ENCODE measurements around the gene CCND1. TPM values are rescaled to one million over a fixed set of nuclear protein-coding genes. Genes with fewer than 3 reads are reported as not detected.

The CCND1 gene
- total and polyA plus RNA-seq, 2 donors (not counting 1 experiment from before 2014, with no cell fraction given): 322 to 548 TPM

- Histone ChIP-seq H3K9me3 (ENCODE audit: control insufficient read depth, insufficient read depth, low read depth, low read length) (no peaks in the 10 kb centered on the region), H3K36me3 (ENCODE audit: control insufficient read depth, insufficient read depth, low read length) (peaks cover 21% of the 10 kb centered on the region), H3K4me1 (ENCODE audit: control insufficient read depth, extremely low read depth, insufficient read depth, low read length) (no peaks in the 10 kb centered on the region), H2AFZ (ENCODE audit: low read length) (no peak overlapping the region), H4K20me1 (ENCODE audit: control insufficient read depth, extremely low read depth, insufficient read depth, low read length) (no peaks in the 10 kb centered on the region), H3K4me3 (replicated peaks in 1 of 4; ENCODE audit: control extremely low read depth in 1 of 4, insufficient read depth in 1 of 4, low read depth in 3 of 4, low read length in 4 of 4) (no peak overlapping the region), H3K9ac (ENCODE audit: insufficient read depth, low read length) (no peak overlapping the region), H3K27me3 (ENCODE audit: control insufficient read depth, insufficient read depth, low read length) (no peaks in the 10 kb centered on the region), H3K79me2 (ENCODE audit: control insufficient read depth, insufficient read depth, low read length) (no peaks in the 10 kb centered on the region), H3K27ac (ENCODE audit: insufficient read depth, low read length) (peak overlapping the region; percentile 10), H3K4me2 (ENCODE audit: extremely low read depth, insufficient read depth, low read length) (no peak overlapping the region)
- DNase-seq (ENCODE audit: low read depth in 2 of 2): no peak
- TF ChIP-seq EZH2 (IDR thresholded peaks at IDR 0.05; ENCODE audit: low read length, missing control alignments): no peak
- TF ChIP-seq CTCF (conservative IDR thresholded peaks at IDR 0.05 in 1 of 2, IDR thresholded peaks at IDR 0.05 in 1 of 2; ENCODE audit: low read depth in 1 of 2, low read length in 2 of 2): no peak
Measured at GRCh38 chr11:69655479-69656428, 14.8 kb downstream of the CCND1 start.

GRCh38 chr11:69656536-69657455 is 15.8 kb downstream of the CCND1 start:
- no peak for TF ChIP-seq EZH2 (IDR thresholded peaks at IDR 0.05; ENCODE audit: low read length, missing control alignments)
- no peak for TF ChIP-seq CTCF (conservative IDR thresholded peaks at IDR 0.05 in 1 of 2, IDR thresholded peaks at IDR 0.05 in 1 of 2; ENCODE audit: low read depth in 1 of 2, low read length in 2 of 2)
- DNase-seq (ENCODE audit: low read depth in 2 of 2): no peak
- no peaks in the 10 kb centered on the region for H3K27me3 ChIP-seq (ENCODE audit: control insufficient read depth, insufficient read depth, low read length)

GRCh38 chr11:69657456-69657910 is 16.5 kb downstream of the CCND1 start:
- Histone ChIP-seq H3K79me2 (ENCODE audit: control insufficient read depth, insufficient read depth, low read length) (no peaks in the 10 kb centered on the region), H3K4me2 (ENCODE audit: extremely low read depth, insufficient read depth, low read length) (no peak overlapping the region), H3K27ac (ENCODE audit: insufficient read depth, low read length) (no peak overlapping the region), H4K20me1 (ENCODE audit: control insufficient read depth, extremely low read depth, insufficient read depth, low read length) (no peaks in the 10 kb centered on the region), H3K9me3 (ENCODE audit: control insufficient read depth, insufficient read depth, low read depth, low read length) (no peaks in the 10 kb centered on the region), H3K4me3 (replicated peaks in 1 of 4; ENCODE audit: control extremely low read depth in 1 of 4, insufficient read depth in 1 of 4, low read depth in 3 of 4, low read length in 4 of 4) (no peak overlapping the region), H2AFZ (ENCODE audit: low read length) (no peak overlapping the region), H3K4me1 (ENCODE audit: control insufficient read depth, extremely low read depth, insufficient read depth, low read length) (no peaks in the 10 kb centered on the region), H3K36me3 (ENCODE audit: control insufficient read depth, insufficient read depth, low read length) (peaks cover 8% of the 10 kb centered on the region), H3K27me3 (ENCODE audit: control insufficient read depth, insufficient read depth, low read length) (no peaks in the 10 kb centered on the region), H3K9ac (ENCODE audit: insufficient read depth, low read length) (no peak overlapping the region)
- no peak for TF ChIP-seq EZH2 (IDR thresholded peaks at IDR 0.05; ENCODE audit: low read length, missing control alignments)
- no peak for DNase-seq (ENCODE audit: low read depth in 2 of 2)

More at GRCh38 chr11:69656536-69657455, 15.8 kb downstream of the CCND1 start:
- Histone ChIP-seq H3K4me1 (ENCODE audit: control insufficient read depth, extremely low read depth, insufficient read depth, low read length) (no peaks in the 10 kb centered on the region), H3K9me3 (ENCODE audit: control insufficient read depth, insufficient read depth, low read depth, low read length) (no peaks in the 10 kb centered on the region), H4K20me1 (ENCODE audit: control insufficient read depth, extremely low read depth, insufficient read depth, low read length) (no peaks in the 10 kb centered on the region), H3K36me3 (ENCODE audit: control insufficient read depth, insufficient read depth, low read length) (peaks cover 14% of the 10 kb centered on the region), H3K9ac (ENCODE audit: insufficient read depth, low read length) (no peak overlapping the region), H3K4me2 (ENCODE audit: extremely low read depth, insufficient read depth, low read length) (no peak overlapping the region), H2AFZ (ENCODE audit: low read length) (no peak overlapping the region), H3K27ac (ENCODE audit: insufficient read depth, low read length) (no peak overlapping the region), H3K4me3 (replicated peaks in 1 of 4; ENCODE audit: control extremely low read depth in 1 of 4, insufficient read depth in 1 of 4, low read depth in 3 of 4, low read length in 4 of 4) (no peak overlapping the region), H3K79me2 (ENCODE audit: control insufficient read depth, insufficient read depth, low read length) (no peaks in the 10 kb centered on the region)
